GM12878 (cell line): ENCODE data around the gene PDE10A. TPM values are rescaled to one million over a fixed set of nuclear protein-coding genes. Genes with fewer than 3 reads are reported as not detected.

Source experiments
- ATAC-seq: fragments of 200-7000 bp; cut with Tn5 transposase; 3 replicates; pipeline ENCODE4 v1.9.1; 2020; ENCODE audit warnings: mild to moderate bottlenecking, moderate library complexity
- BruUV-seq: library from RNA; stranded (reverse); fragments of 400-500 nt; replicated peaks from 2 replicates; lab custom pipeline; 2021; lab: Mats Ljungman, UMichigan
- CTCF ChIA-PET: fragments of 300-600 bp; sonication (Branson Sonifier 250); formaldehyde crosslinking; extraction: SDS; loops from one replicate; lab custom pipeline; 2021; ENCODE audit warnings: inconsistent platforms; lab: Yijun Ruan, JAX
- POLR2A ChIA-PET: fragments of 350-600 bp; formaldehyde crosslinking; extraction: SDS; loops from one replicate; lab custom pipeline; 2021; ENCODE audit warnings: inconsistent platforms; lab: Charles Lee
- RAD21 ChIA-PET: fragments of 300-600 bp; sonication (Branson Sonifier 250); formaldehyde crosslinking; loops from one replicate; lab custom pipeline; 2023; ENCODE audit warnings: antibody characterized with exemption; ENCODE audit not compliant: unreplicated experiment; lab: Charles Lee
- SMC1A ChIA-PET: fragments of 300-600 bp; sonication (Branson Sonifier 250); formaldehyde crosslinking; loops from one replicate; lab custom pipeline; 2023; ENCODE audit not compliant: unreplicated experiment, uncharacterized antibody; lab: Charles Lee
- DNase-seq: peaks from one replicate; pipeline ENCODE4 v3.0.0-alpha.2; 2011; ENCODE audit warnings: low read depth, low spot score
- FAIRE-seq: peaks from 3 replicates; lab custom pipeline; 2011; peaks lifted over from hg19 to GRCh38; lab: Jason Lieb, UNC
- H2AFZ ChIP-seq: 2 replicates; pipeline ENCODE4 v1.6.0; 2011; ENCODE audit warnings: low read depth, low read length, control low read depth; ENCODE audit not compliant: control insufficient read depth
- H3K27ac ChIP-seq: 2 replicates; pipeline ENCODE4 v1.5.1; 2011; ENCODE audit warnings: control low read depth; ENCODE audit not compliant: control insufficient read depth, insufficient read depth
- H3K27me3 ChIP-seq, 2 experiments: replicated peaks in 1 of 2; 2 replicates each; pipeline versions ENCODE4 v1.6.0 to v1.6.1; 2011; ENCODE audit warnings: low read length in 1 of 2; ENCODE audit not compliant: control insufficient read depth in 2 of 2, insufficient read depth in 2 of 2
- H3K36me3 ChIP-seq, 2 experiments: 2 replicates each; pipeline ENCODE4 v1.5.1; 2011; ENCODE audit warnings: low read length in 1 of 2; ENCODE audit not compliant: control insufficient read depth in 2 of 2, insufficient read depth in 2 of 2
- H3K4me1 ChIP-seq: 2 replicates; pipeline ENCODE4 v1.6.1; 2011; ENCODE audit warnings: mild to moderate bottlenecking, low read length, moderate library complexity, mixed read lengths; ENCODE audit not compliant: control insufficient read depth, insufficient read depth
- H3K4me2 ChIP-seq: 2 replicates; pipeline ENCODE4 v1.6.0; 2011; ENCODE audit warnings: control low read depth; ENCODE audit not compliant: control insufficient read depth, insufficient read depth
- H3K4me3 ChIP-seq: fragments of 200-600 bp; sonication (generic); 2 replicates; pipeline ENCODE4 v1.5.1; 2016
- H3K79me2 ChIP-seq: 2 replicates; pipeline ENCODE4 v1.6.0; 2011; ENCODE audit warnings: low read length; ENCODE audit not compliant: control insufficient read depth, insufficient read depth
- H3K9ac ChIP-seq: 2 replicates; pipeline ENCODE4 v1.8.0; 2011; ENCODE audit warnings: low read length, control low read depth, mixed read lengths; ENCODE audit not compliant: control insufficient read depth, insufficient read depth
- H3K9me3 ChIP-seq: replicated peaks from 3 replicates; pipeline ENCODE4 v1.5.1; 2011; ENCODE audit warnings: mild to moderate bottlenecking, low read length; ENCODE audit not compliant: control insufficient read depth, insufficient read depth
- H4K20me1 ChIP-seq: 2 replicates; pipeline ENCODE4 v1.6.0; 2011; ENCODE audit not compliant: control insufficient read depth, insufficient read depth
- CHD1 ChIP-seq: IDR thresholded peaks from 2 replicates; pipeline ENCODE4 v1.6.1; 2012; ENCODE audit warnings: low read depth, low read length, improper control_type of control experiment
- DPF2 ChIP-seq: fragments of 450-650 bp; IDR thresholded peaks from 2 replicates; pipeline ENCODE4 v1.6.1; 2017; ENCODE audit warnings: mild to moderate bottlenecking
- E2F4 ChIP-seq: IDR thresholded peaks from 2 replicates; pipeline ENCODE4 v1.6.1; 2012; ENCODE audit warnings: low read depth, low read length, improper control_type of control experiment
- ELK1 ChIP-seq: IDR thresholded peaks from 2 replicates; pipeline ENCODE4 v1.6.1; 2012; ENCODE audit warnings: low read depth, low read length, improper control_type of control experiment
- HDGF ChIP-seq: fragments of 450-650 bp; IDR thresholded peaks from 2 replicates; pipeline ENCODE4 v1.6.1; 2016; ENCODE audit warnings: antibody characterized with exemption
- JUND ChIP-seq: IDR thresholded peaks from 2 replicates; pipeline ENCODE4 v1.6.1; 2012; ENCODE audit warnings: low read depth, mild to moderate bottlenecking, low read length, improper control_type of control experiment, moderate library complexity
- KDM1A ChIP-seq: fragments of 200-600 bp; sonication (generic); IDR thresholded peaks from 2 replicates; pipeline ENCODE4 v1.6.1; 2016; ENCODE audit warnings: borderline replicate concordance
- LARP7 ChIP-seq: fragments of 450-650 bp; IDR thresholded peaks from 2 replicates; pipeline ENCODE4 v1.6.1; 2017; ENCODE audit warnings: mild to moderate bottlenecking
- MYB ChIP-seq: fragments of 150-350 bp; IDR thresholded peaks from 2 replicates; pipeline ENCODE4 v1.6.1; 2014; ENCODE audit warnings: mild to moderate bottlenecking, low read depth, low read length, borderline replicate concordance
- PAX5 ChIP-seq: IDR thresholded peaks from 2 replicates; pipeline ENCODE4 v1.6.1; 2011; ENCODE audit warnings: low read depth, low read length, borderline replicate concordance
- PML ChIP-seq: IDR thresholded peaks from 2 replicates; pipeline ENCODE4 v1.6.1; 2012; ENCODE audit warnings: low read length, inconsistent platforms
- SKIL ChIP-seq: fragments of 450-650 bp; IDR thresholded peaks from 2 replicates; pipeline ENCODE4 v1.6.1; 2017; ENCODE audit warnings: mild to moderate bottlenecking, low read depth, inconsistent platforms; ENCODE audit not compliant: poor library complexity, severe bottlenecking
- SRF ChIP-seq, 2 experiments: IDR thresholded peaks; 2 replicates each; pipeline ENCODE4 v1.6.1; 2011; ENCODE audit warnings: low read depth in 2 of 2, low read length in 2 of 2, mild to moderate bottlenecking in 1 of 2, moderate library complexity in 1 of 2
- SUPT20H ChIP-seq: IDR thresholded peaks from 2 replicates; pipeline ENCODE4 v1.6.1; 2011; ENCODE audit warnings: low read depth, mild to moderate bottlenecking, low read length, moderate library complexity, borderline replicate concordance; ENCODE audit not compliant: control insufficient read depth
- YBX1 ChIP-seq: fragments of 450-650 bp; IDR thresholded peaks from 2 replicates; pipeline ENCODE4 v1.6.1; 2016; ENCODE audit warnings: antibody characterized with exemption
- ZBTB33 ChIP-seq: fragments of 450-650 bp; IDR thresholded peaks from 2 replicates; pipeline ENCODE4 v1.6.1; 2017; ENCODE audit warnings: mild to moderate bottlenecking
- ZNF207 ChIP-seq: fragments of 450-650 bp; IDR thresholded peaks from 2 replicates; pipeline ENCODE4 v1.6.1; 2014; ENCODE audit warnings: antibody characterized with exemption, mild to moderate bottlenecking, borderline replicate concordance
- ZSCAN29 ChIP-seq: fragments of 450-650 bp; IDR thresholded peaks from 2 replicates; pipeline ENCODE4 v1.6.1; 2017; ENCODE audit warnings: mild to moderate bottlenecking, moderate library complexity
- WGBS: methylation state at CpG from one replicate; pipeline ENCODE4 v1.1.6; 2016; ENCODE audit warnings: low lambda C conversion rate; ENCODE audit not compliant: insufficient replicate concordance, insufficient coverage; ENCODE audit errors: missing lambda C conversion rate; 5-methylcytosine and 5-hydroxymethylcytosine counted together
- in situ Hi-C: fragments of 300-500 bp; cut with MboI; formaldehyde crosslinking; loops from 9 replicates; pipeline ENCODE4 v1.14.3; 2018; ENCODE audit warnings: mixed read lengths
- intact Hi-C: fragments of 100-400 bp; cut with micrococcal nuclease; formaldehyde crosslinking; loops from one replicate; pipeline ENCODE4 v1.14.2; 2022; ENCODE audit not compliant: unreplicated experiment
- polyA plus RNA-seq, 11 experiments: library from polyadenylated mRNA; depleted of rRNA in 4 of 11; unstranded in 6 of 11; stranded (reverse) in 5 of 11; fragments of >200 nt; fragmentation: Nextera tagmentation in 4 of 11; fragmentation: Illumina TruSeq in 1 of 11; extraction: Ambion mirVana in 4 of 11; extraction: Trizol in 1 of 11; gene quantifications; 1 replicate in 1 of 11; 2 replicates in 10 of 11; pipeline versions ENCODE4 v1.2.1 to v1.2.3, GENCODE V29; 2011 to 2016; ENCODE audit warnings: inconsistent platforms in 2 of 11, missing spikeins in 2 of 11, low read depth in 1 of 11
- total RNA-seq, 4 experiments: library from RNA; depleted of rRNA in 3 of 4; stranded (reverse); fragments of >200 nt in 3 of 4; fragmentation: Illumina TruSeq in 1 of 4; extraction: Trizol in 1 of 4; gene quantifications; 2 replicates each; pipeline versions ENCODE4 v1.2.1 to v1.2.3, GENCODE V29; 2013 to 2021

PDE10A gene
- total and polyA plus RNA-seq, 10 of the 15 experiments (the other 5 are each of a cell fraction or from before 2014, with no cell fraction given) = under 0.01 to 1.3 (median 0.03) TPM; not detected in 2

GRCh38 chr6:165626711-165627110 lies 36.3 kb downstream of the PDE10A start (continued):
- TF ChIP-seq JUND (no peak), ELK1 (no peak), YBX1 (no peak), DPF2 (no peak), ZNF207 (no peak), SKIL (no peak), CHD1 (no peak), PML (no peak)
- TF ChIP-seq, all 136 proteins: peak for 0

GRCh38 chr6:165624871-165625639 lies 38.0 kb downstream of the PDE10A start:
- 19% methylated on average over 6 of the region's 6 CpGs for WGBS
- ATAC-seq = no peak
- DNase-seq = no peak
- H3K79me2 ChIP-seq = no peaks in the 10 kb centered on the region
- H3K4me2 ChIP-seq = no peak overlapping the region
- RAD21 ChIA-PET = no interaction called here
- no peaks in the 10 kb centered on the region for H3K9me3 ChIP-seq
- no peak overlapping the region for H3K9ac ChIP-seq
- H3K27me3 ChIP-seq = no peaks in the 10 kb centered on the region
- no peaks in the 10 kb centered on the region for H3K36me3 ChIP-seq
- SMC1A ChIA-PET = no interaction called here
- in situ Hi-C loops (no loop called here), intact Hi-C loops (no loop called here)
- no peak for FAIRE-seq
- CTCF ChIA-PET = no interaction called here
- H3K4me3 ChIP-seq = no peak overlapping the region
- H4K20me1 ChIP-seq = no peaks in the 10 kb centered on the region
- H3K27ac ChIP-seq = no peak overlapping the region
- no TSS peak for BruUV-seq
- H3K4me1 ChIP-seq = no peaks in the 10 kb centered on the region
- POLR2A ChIA-PET = no interaction called here
- no peak overlapping the region for H2AFZ ChIP-seq
- TF ChIP-seq HDGF = no peak
- no peak for TF ChIP-seq KDM1A
- no peak for TF ChIP-seq SUPT20H
- TF ChIP-seq ZBTB33 = no peak
- TF ChIP-seq PAX5 = no peak
- TF ChIP-seq SRF (IDR thresholded peaks at IDR 0.05; ENCODE audit: low read depth in 2 of 2, low read length in 2 of 2) = no peak
- TF ChIP-seq MYB = no peak
- no peak for TF ChIP-seq E2F4
- TF ChIP-seq LARP7 = no peak
- TF ChIP-seq ZSCAN29 = no peak
- no peak for TF ChIP-seq ZNF207
